SK-N-MC (cell line): ENCODE data around the gene ZNF81.

Source experiments
- EZH2 ChIP-seq: fragments of 200-600 bp; sonication (generic); IDR thresholded peaks from one replicate; pipeline ENCODE4 v1.6.1; 2017; ENCODE audit warnings: antibody characterized with exemption
- FOXP2 ChIP-seq: optimal IDR thresholded peaks from 2 replicates; pipeline ENCODE3; 2011; ENCODE audit warnings: mild to moderate bottlenecking, moderate library complexity; ENCODE audit not compliant: insufficient read depth; ENCODE audit errors: extremely low read length, control extremely low read depth
- POLR2AphosphoS5 ChIP-seq: IDR thresholded peaks from 2 replicates; pipeline ENCODE4 v1.6.1; 2012; ENCODE audit warnings: mild to moderate bottlenecking, low read depth, low read length, borderline replicate concordance

DNA sequence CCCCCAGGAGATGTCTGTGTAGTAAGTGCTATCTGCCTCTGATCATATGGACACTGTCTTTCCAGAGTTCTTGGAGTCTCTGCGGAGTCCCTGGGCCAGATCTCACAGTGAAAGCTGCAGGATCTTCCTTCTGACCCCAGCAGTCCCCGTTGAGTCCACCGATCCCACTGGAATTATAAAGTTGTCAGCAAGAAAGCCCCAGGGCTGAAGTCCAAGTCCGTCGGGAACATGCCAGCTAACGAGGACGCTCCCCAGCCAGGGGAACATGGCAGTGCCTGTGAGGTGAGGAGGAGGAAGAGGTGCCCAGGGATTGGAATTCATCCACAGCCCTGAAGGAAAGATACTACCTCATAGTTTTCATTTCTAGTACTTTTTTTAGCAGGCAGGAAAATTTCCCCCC lies 9.3 kb downstream of the ZNF81 start:
- TF ChIP-seq EZH2 (no peak), POLR2AphosphoS5 (no peak), FOXP2 (no peak)
